HepG2 (cell line): ENCODE data around the gene MEP1B. TPM values are rescaled to one million over a fixed set of nuclear protein-coding genes. Genes with fewer than 3 reads are reported as not detected.

ENCODE experiments used
- ATAC-seq: fragments of 200-7000 bp; cut with Tn5 transposase; 3 replicates; pipeline ENCODE4 v1.9.1; 2020; ENCODE audit warnings: mild to moderate bottlenecking, moderate library complexity
- BruUV-seq: library from RNA; stranded (reverse); fragments of 400-500 nt; replicated peaks from 2 replicates; lab custom pipeline; 2021; lab: Mats Ljungman, UMichigan
- CTCF ChIA-PET: fragments of 300-600 bp; formaldehyde crosslinking; extraction: SDS; loops from one replicate; lab custom pipeline; 2021; ENCODE audit warnings: low total read pairs, inconsistent platforms, low intra/inter-chr PET ratio; lab: Yijun Ruan, JAX
- POLR2A ChIA-PET: fragments of 350-600 bp; sonication (Branson Sonifier 250); formaldehyde crosslinking; loops from one replicate; lab custom pipeline; 2020; ENCODE audit warnings: antibody characterized with exemption, inconsistent platforms; lab: Yijun Ruan, JAX
- DNase-seq: peaks from one replicate; pipeline ENCODE4 v3.0.0-alpha.2; 2015; ENCODE audit warnings: low spot score
- FAIRE-seq: peaks from 3 replicates; lab custom pipeline; 2011; peaks lifted over from hg19 to GRCh38; lab: Jason Lieb, UNC
- H2AFZ ChIP-seq: one replicate; pipeline ENCODE4 v1.6.1; 2011; ENCODE audit warnings: low read length, inconsistent platforms
- H3K27ac ChIP-seq: fragments of 300-600 bp; 3 replicates; pipeline ENCODE4 v1.8.0; 2011; ENCODE audit warnings: mixed run types, mild to moderate bottlenecking, mixed read lengths, low read length, inconsistent platforms; ENCODE audit not compliant: insufficient read depth; ENCODE audit errors: extremely low read length
- H3K27me3 ChIP-seq, 2 experiments: fragments of 200-600 bp in 1 of 2; 2 replicates in 1 of 2; 3 replicates in 1 of 2; pipeline versions ENCODE4 v1.6.0 to v1.8.0; 2011; ENCODE audit warnings: low read length in 2 of 2, mild to moderate bottlenecking in 2 of 2, moderate library complexity in 2 of 2, inconsistent platforms in 1 of 2; ENCODE audit not compliant: insufficient read depth in 2 of 2, control insufficient read depth in 1 of 2
- H3K36me3 ChIP-seq, 2 experiments: fragments of 200-600 bp in 1 of 2; replicated peaks in 1 of 2; 2 replicates in 1 of 2; 3 replicates in 1 of 2; pipeline versions ENCODE4 v1.5.1 to v1.8.0; 2011; ENCODE audit warnings: low read length in 2 of 2, inconsistent platforms in 1 of 2; ENCODE audit not compliant: insufficient read depth in 2 of 2, control insufficient read depth in 1 of 2
- H3K4me1 ChIP-seq: 2 replicates; pipeline ENCODE4 v1.5.1; 2012; ENCODE audit warnings: low read length, inconsistent platforms; ENCODE audit not compliant: insufficient read depth
- H3K4me2 ChIP-seq: 2 replicates; pipeline ENCODE4 v1.6.0; 2011; ENCODE audit warnings: low read depth, low read length, inconsistent platforms
- H3K4me3 ChIP-seq, 3 experiments: fragments of 200-600 bp in 1 of 3; sonication (generic), shearing (Covaris generic) in 1 of 3; replicated peaks in 1 of 3; 2 replicates each; pipeline ENCODE4 v1.5.1; 2011 to 2016; ENCODE audit warnings: low read length in 3 of 3, inconsistent platforms in 2 of 3, low read depth in 2 of 3, mild to moderate bottlenecking in 2 of 3, control low read depth in 1 of 3, mixed read lengths in 1 of 3; ENCODE audit not compliant: insufficient read depth in 1 of 3
- H3K79me2 ChIP-seq: one replicate; pipeline ENCODE4 v1.6.1; 2011; ENCODE audit warnings: low read length, inconsistent platforms; ENCODE audit not compliant: insufficient read depth
- H3K9ac ChIP-seq: 2 replicates; pipeline ENCODE4 v1.6.0; 2011; ENCODE audit warnings: mild to moderate bottlenecking, low read depth, low read length, inconsistent platforms; ENCODE audit not compliant: insufficient read depth
- H3K9me3 ChIP-seq: 2 replicates; pipeline ENCODE4 v1.5.1; 2012; ENCODE audit warnings: mild to moderate bottlenecking, low read length
- H4K20me1 ChIP-seq: 2 replicates; pipeline ENCODE4 v1.6.0; 2011; ENCODE audit warnings: inconsistent platforms, mild to moderate bottlenecking, low read length, moderate library complexity; ENCODE audit not compliant: insufficient read depth
- CEBPB ChIP-seq: IDR thresholded peaks from 2 replicates; pipeline ENCODE4 v1.6.1; 2011; ENCODE audit warnings: low read depth, low read length, improper control_type of control experiment, borderline replicate concordance
- CENPX ChIP-seq: sonication (generic); formaldehyde crosslinking; IDR thresholded peaks from 2 replicates; pipeline ENCODE4 v1.9.0; 2021; ENCODE audit warnings: mild to moderate bottlenecking, missing genetic modification reagents, moderate library complexity
- FOXK1 ChIP-seq: sonication (generic); formaldehyde crosslinking; IDR thresholded peaks from 2 replicates; pipeline ENCODE4 v1.4.0; 2020; ENCODE audit warnings: low read depth, missing genetic modification reagents, borderline replicate concordance
- FOXO4 ChIP-seq: sonication (generic); formaldehyde crosslinking; conservative IDR thresholded peaks from 2 replicates; pipeline ENCODE4 v1.8.1; 2023; ENCODE audit warnings: missing genetic modification reagents
- JDP2 ChIP-seq: sonication (generic); formaldehyde crosslinking; IDR thresholded peaks from 2 replicates; pipeline ENCODE4 v1.8.1; 2022; ENCODE audit warnings: missing genetic modification reagents, borderline replicate concordance
- NKX3-1 ChIP-seq: sonication (generic); formaldehyde crosslinking; IDR thresholded peaks from 2 replicates; pipeline ENCODE4 v1.5.0; 2020; ENCODE audit warnings: missing genetic modification reagents
- POLR2AphosphoS2 ChIP-seq: IDR thresholded peaks from 2 replicates; pipeline ENCODE4 v1.6.1; 2011; ENCODE audit warnings: low read depth, low read length, improper control_type of control experiment
- RAD51 ChIP-seq: fragments of 450-650 bp; IDR thresholded peaks from 2 replicates; pipeline ENCODE4 v1.6.1; 2016; ENCODE audit warnings: borderline replicate concordance
- TEAD3 ChIP-seq: optimal IDR thresholded peaks from 2 replicates; pipeline ENCODE3; 2016; ENCODE audit warnings: borderline replicate concordance
- THAP8 ChIP-seq: sonication (generic); formaldehyde crosslinking; IDR thresholded peaks from 2 replicates; pipeline ENCODE4 v1.5.1; 2020; ENCODE audit warnings: missing genetic modification reagents, mild to moderate bottlenecking, borderline replicate concordance
- THYN1 ChIP-seq: sonication (generic); formaldehyde crosslinking; IDR thresholded peaks from 2 replicates; pipeline ENCODE4 v1.8.1; 2023; ENCODE audit warnings: low read depth, mild to moderate bottlenecking, moderate library complexity, missing genetic modification reagents, borderline replicate concordance
- ZBTB44 ChIP-seq: sonication (generic); formaldehyde crosslinking; IDR thresholded peaks from 2 replicates; pipeline ENCODE4 v1.4.0; 2020; ENCODE audit warnings: missing genetic modification reagents
- ZC3H13 ChIP-seq: sonication (generic); formaldehyde crosslinking; IDR thresholded peaks from 2 replicates; pipeline ENCODE4 v1.8.1; 2023; ENCODE audit warnings: mild to moderate bottlenecking, missing genetic modification reagents, moderate library complexity
- ZNF441 ChIP-seq: sonication (generic); formaldehyde crosslinking; IDR thresholded peaks from 2 replicates; pipeline ENCODE4 v1.7.0; 2021; ENCODE audit warnings: missing genetic modification reagents, borderline replicate concordance
- ZNF7 ChIP-seq: IDR thresholded peaks from 2 replicates; pipeline ENCODE4 v1.6.1; 2016; ENCODE audit warnings: missing biosample characterization, missing genetic modification reagents
- WGBS: methylation state at CpG from one replicate; pipeline ENCODE4 v1.1.6; 2017; ENCODE audit warnings: low lambda C conversion rate; 5-methylcytosine and 5-hydroxymethylcytosine counted together
- in situ Hi-C: cut with HindIII; loops from 2 replicates; pipeline ENCODE4 v1.10.0; 2017; ENCODE audit warnings: low pct_unique_long_range_greater_than_20kb; ENCODE audit not compliant: extremely low pct_ligation_motif_present
- intact Hi-C: fragments of 100-400 bp; cut with micrococcal nuclease; formaldehyde crosslinking; loops from one replicate; pipeline ENCODE4 v1.10.0; 2022; ENCODE audit not compliant: unreplicated experiment
- polyA plus RNA-seq, 8 experiments: library from polyadenylated mRNA; depleted of rRNA in 3 of 8; stranded (reverse) in 7 of 8; unstranded in 1 of 8; fragments of >200 nt; fragmentation: Illumina TruSeq in 4 of 8; extraction: Trizol in 4 of 8; gene quantifications; 2 replicates each; pipeline versions ENCODE4 v1.2.1 to v1.2.3, GENCODE V29; 2011 to 2016; ENCODE audit warnings: low read depth in 4 of 8, missing spikeins in 1 of 8, mixed read lengths in 1 of 8; ENCODE audit not compliant: insufficient read depth in 1 of 8
- total RNA-seq, 5 experiments: library from RNA; depleted of rRNA; stranded (reverse); fragments of >200 nt; fragmentation: Illumina TruSeq; extraction: Trizol; gene quantifications; 2 replicates each; pipeline ENCODE4 v1.2.3, GENCODE V29; 2016; ENCODE audit warnings: low read depth in 1 of 5

Gene MEP1B
- total and polyA plus RNA-seq, 2 of the 13 experiments (the other 11 are each of a cell fraction or from before 2014, with no cell fraction given) = not detected

- DNase-seq = no peak
- Histone ChIP-seq H2AFZ (no peak overlapping the region), H3K9me3 (no peaks in the 10 kb centered on the region), H3K27ac (no peak overlapping the region), H3K36me3 (no peaks in the 10 kb centered on the region)
- ChIA-PET POLR2A (no interaction called here), CTCF (no interaction called here)
- no peak for TF ChIP-seq NKX3-1 (CRISPR knock-in tag)
- no peak for TF ChIP-seq TEAD3 (CRISPR knock-in tag)
- TF ChIP-seq CEBPB = no peak
- TF ChIP-seq CENPX (CRISPR knock-in tag) = no peak
- no peak for TF ChIP-seq THYN1
- TF ChIP-seq ZC3H13 (CRISPR knock-in tag) = no peak
- TF ChIP-seq JDP2 (CRISPR knock-in tag) = no peak
- TF ChIP-seq ZNF441 (CRISPR knock-in tag) = no peak
- TF ChIP-seq, all 625 proteins: peak for 0
- FAIRE-seq (no peak), ATAC-seq (no peak)
- intact Hi-C loops = no loop called here
- Histone ChIP-seq H3K27me3 (0 out of 5 replicates have a peak, but pooled peaks cover 0 to 3% of the 10 kb centered on the region in 2 experiments), H4K20me1 (no peaks in the 10 kb centered on the region), H3K79me2 (no peaks in the 10 kb centered on the region), H3K9ac (no peak overlapping the region), H3K4me3 (no peak overlapping the region), H3K4me1 (no peaks in the 10 kb centered on the region), H3K4me2 (no peak overlapping the region)
- 43% methylated on average over 8 of the region's 8 CpGs for WGBS
- no TSS peak for BruUV-seq
- in situ Hi-C loops = no loop called here
Observed at GRCh38 chr18:32249147-32249929, 59.5 kb downstream of the MEP1B start.

GRCh38 chr18:32251466-32251865 is 61.6 kb downstream of the MEP1B start:
- H3K27me3 ChIP-seq = peaks cover 0 to 3% of the 10 kb centered on the region in 2 experiments; a peak in 1 of 5 replicates
- intact Hi-C loops = no loop called here
- in situ Hi-C loops = no loop called here
- no peak overlapping the region for H3K4me2 ChIP-seq
- ATAC-seq (no peak), FAIRE-seq (no peak), DNase-seq (no peak)
- H3K9ac ChIP-seq = no peak overlapping the region
- no peaks in the 10 kb centered on the region for H3K9me3 ChIP-seq
- H3K36me3 ChIP-seq = no peaks in the 10 kb centered on the region
- H3K4me3 ChIP-seq = no peak overlapping the region
- ChIA-PET CTCF (no interaction called here), POLR2A (interaction anchor here (1.6 kb wide), 1 partner anchor 219 kb away, joined by 3 read pairs; the partner anchor contains the start of gene GAREM1)
- H4K20me1 ChIP-seq = no peaks in the 10 kb centered on the region
- 61% methylated on average over 3 of the region's 3 CpGs for WGBS
- BruUV-seq = no TSS peak
- H3K4me1 ChIP-seq = no peaks in the 10 kb centered on the region
- no peaks in the 10 kb centered on the region for H3K79me2 ChIP-seq
- TF ChIP-seq THAP8 (CRISPR knock-in tag) (no peak), POLR2AphosphoS2 (no peak), RAD51 (no peak), ZBTB44 (no peak), FOXO4 (CRISPR knock-in tag) (no peak), ZNF7 (CRISPR knock-in tag) (no peak), FOXK1 (CRISPR knock-in tag) (no peak)
- H3K27ac ChIP-seq = no peak overlapping the region
- no peak overlapping the region for H2AFZ ChIP-seq
